Ovary (tissue), 9 donors: ENCODE measurements around the gene PRKG2. TPM values are rescaled to one million over a fixed set of nuclear protein-coding genes. Genes with fewer than 3 reads are reported as not detected.

ENCODE experiments used
- DNase-seq, 5 donors: peaks; one replicate each; pipeline ENCODE4 v3.0.0-alpha.2; 2019 to 2020
- H3K27ac ChIP-seq, 2 donors: fragments of 200-600 bp; one replicate each; pipeline versions ENCODE4 v1.5.1 to v1.8.0; 2019 to 2022
- H3K27me3 ChIP-seq: fragments of 200-600 bp; one replicate; pipeline ENCODE4 v1.8.0; 2022
- H3K36me3 ChIP-seq: fragments of 200-600 bp; sonication (generic); one replicate; pipeline ENCODE4 v1.5.1; 2019
- H3K4me1 ChIP-seq: one replicate; pipeline ENCODE4 v1.8.1; 2013; ENCODE audit warnings: mild to moderate bottlenecking, moderate library complexity; ENCODE audit not compliant: insufficient read depth
- H3K4me3 ChIP-seq: fragments of 200-600 bp; sonication (generic); one replicate; pipeline ENCODE4 v1.5.1; 2017
- H3K9me3 ChIP-seq, 2 donors: fragments of 200-600 bp in 1 of 2; sonication (generic) in 1 of 2; one replicate each; pipeline versions ENCODE4 v1.5.1 to v1.8.1; 2013 to 2019; ENCODE audit warnings: mild to moderate bottlenecking in 1 of 2, moderate library complexity in 1 of 2
- EP300 ChIP-seq: sonication (generic); formaldehyde crosslinking; IDR thresholded peaks from one replicate; pipeline ENCODE4 v1.6.1; 2017; ENCODE audit warnings: antibody characterized with exemption
- POLR2A ChIP-seq: fragments of 450-650 bp; IDR thresholded peaks from one replicate; pipeline ENCODE4 v1.6.1; 2017; ENCODE audit warnings: antibody characterized with exemption, mild to moderate bottlenecking, moderate library complexity
- WGBS, 3 donors: extraction: QIAGEN DNeasy Blood & Tissue Kit in 1 of 3; methylation state at CpG; one replicate each; pipeline versions ENCODE4 v1.1.5 to v1.1.7; 2013 to 2017; 5-methylcytosine and 5-hydroxymethylcytosine counted together
- intact Hi-C, 4 donors: fragments of 100-400 bp; cut with DNase I; formaldehyde crosslinking; loops; one replicate each; pipeline versions ENCODE4 v1.11.0 to v1.15.1; 2022 to 2023
- polyA plus RNA-seq, 2 donors: library from polyadenylated mRNA; stranded (reverse); fragments of 200-250 nt in 1 of 2; fragments of 350-450 nt in 1 of 2; fragmentation: Illumina TruSeq in 1 of 2; extraction: RNeasy Lipid Tissue Mini Kit (QIAGEN cat#74804) in 1 of 2; gene quantifications; one replicate each; pipeline ENCODE4 v1.2.3, GENCODE V29; 2013 to 2014
- total RNA-seq, 7 donors: library from RNA; depleted of rRNA in 2 of 7; stranded (reverse); fragments of >200 nt in 2 of 7; fragmentation: NEBNext Ultra II Directional in 3 of 7; extraction: Animal tissue kit (Norgen Biotek cat#: 25700) in 3 of 7; gene quantifications; one replicate each; pipeline versions ENCODE4 v1.1.0 to v1.2.4, GENCODE V29; 2016 to 2023
- TF ChIP-seq, protein P1 (sequence below), 3 donors: fragments of 450-650 bp in 2 of 3; fragments of 200-600 bp in 1 of 3; IDR thresholded peaks; one replicate each; pipeline versions ENCODE4 v1.5.1 to v1.8.0; 2016 to 2022; ENCODE audit warnings: antibody characterized with exemption in 3 of 3, mild to moderate bottlenecking in 1 of 3
- donor health status: DM: no; HTN: no; CAD: no; lungs with moderate emphysema.
- donor health status: DM: no; HTN: no; CAD: no.
- donor health status: Bipolar disorder and iron deficiency.
- donor health status: DM: yes; HTN: yes; CAD: no.
- donor health status: DM: no; HTN: no; CAD: no.
- donor health status: DM: yes; HTN: yes; CAD: no.

The PRKG2 gene
- total and polyA plus RNA-seq, 9 donors, result 0.08 to 0.60 (median 0.16) TPM; not detected in 3

DNA sequence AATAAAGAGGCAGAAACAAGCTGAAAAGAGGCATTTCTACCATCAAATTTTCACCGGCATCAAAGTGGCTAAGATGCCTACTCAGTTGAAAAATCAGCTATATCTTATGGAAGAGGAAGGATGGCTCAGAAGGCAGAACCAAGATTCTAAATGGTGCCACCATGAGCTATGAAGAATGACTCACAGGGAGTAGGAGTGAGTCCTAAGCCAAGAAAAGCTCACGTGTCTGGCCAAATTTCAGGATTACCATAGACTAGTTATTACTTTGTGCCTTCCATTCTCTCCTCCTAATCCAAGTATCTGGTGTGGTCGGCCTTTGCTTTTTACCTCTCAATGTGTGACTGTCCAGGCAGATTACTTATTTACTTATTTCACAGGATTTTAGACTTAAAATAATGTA is 129.7 kb downstream of the PRKG2 start:
- no peak for DNase-seq
- Histone ChIP-seq H3K9me3 (no peaks in the 10 kb centered on the region), H3K27ac (no peak overlapping the region), H3K4me3 (no peak overlapping the region), H3K27me3 (no peaks in the 10 kb centered on the region), H3K36me3 (no peaks in the 10 kb centered on the region), H3K4me1 (no peaks in the 10 kb centered on the region)
- intact Hi-C loops, result no loop called here
- TF ChIP-seq POLR2A (no peak), EP300 (no peak)
- TF ChIP-seq, protein P1, sequence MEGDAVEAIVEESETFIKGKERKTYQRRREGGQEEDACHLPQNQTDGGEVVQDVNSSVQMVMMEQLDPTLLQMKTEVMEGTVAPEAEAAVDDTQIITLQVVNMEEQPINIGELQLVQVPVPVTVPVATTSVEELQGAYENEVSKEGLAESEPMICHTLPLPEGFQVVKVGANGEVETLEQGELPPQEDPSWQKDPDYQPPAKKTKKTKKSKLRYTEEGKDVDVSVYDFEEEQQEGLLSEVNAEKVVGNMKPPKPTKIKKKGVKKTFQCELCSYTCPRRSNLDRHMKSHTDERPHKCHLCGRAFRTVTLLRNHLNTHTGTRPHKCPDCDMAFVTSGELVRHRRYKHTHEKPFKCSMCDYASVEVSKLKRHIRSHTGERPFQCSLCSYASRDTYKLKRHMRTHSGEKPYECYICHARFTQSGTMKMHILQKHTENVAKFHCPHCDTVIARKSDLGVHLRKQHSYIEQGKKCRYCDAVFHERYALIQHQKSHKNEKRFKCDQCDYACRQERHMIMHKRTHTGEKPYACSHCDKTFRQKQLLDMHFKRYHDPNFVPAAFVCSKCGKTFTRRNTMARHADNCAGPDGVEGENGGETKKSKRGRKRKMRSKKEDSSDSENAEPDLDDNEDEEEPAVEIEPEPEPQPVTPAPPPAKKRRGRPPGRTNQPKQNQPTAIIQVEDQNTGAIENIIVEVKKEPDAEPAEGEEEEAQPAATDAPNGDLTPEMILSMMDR (IDR thresholded peaks at IDR 0.05), result no peak
- WGBS, 3 donors, result 67 to 80% (median 79%) methylated on average over 3 of the region's 3 CpGs

DNA sequence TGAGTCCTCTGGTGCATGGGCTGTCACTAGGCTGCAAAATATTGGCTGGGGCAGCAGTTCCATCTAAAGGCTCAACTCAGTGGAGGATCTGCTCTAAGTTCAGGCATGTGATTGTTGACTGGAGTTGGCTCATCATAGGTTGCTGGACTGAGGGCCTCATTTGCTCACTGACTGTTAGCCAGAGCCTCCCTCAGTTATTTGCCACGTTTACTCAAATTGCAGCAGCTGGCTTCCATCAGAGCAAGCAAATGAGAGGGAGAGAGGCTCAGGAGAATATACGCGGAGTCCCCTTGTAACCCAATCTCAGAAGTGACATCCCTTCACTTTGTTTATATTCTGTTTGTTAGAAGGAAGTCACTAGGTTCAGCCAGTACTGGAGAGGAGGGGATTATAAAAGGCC is 130.4 kb downstream of the PRKG2 start:
- 20 to 24% (median 21%) methylated on average over 3 of the region's 3 CpGs for WGBS, 3 donors
- H3K4me1 ChIP-seq, result no peaks in the 10 kb centered on the region
- no peaks in the 10 kb centered on the region for H3K36me3 ChIP-seq
- no peaks in the 10 kb centered on the region for H3K27me3 ChIP-seq
- no peak overlapping the region for H3K27ac ChIP-seq
- no peaks in the 10 kb centered on the region for H3K9me3 ChIP-seq
- no peak overlapping the region for H3K4me3 ChIP-seq
- no peak for DNase-seq
- TF ChIP-seq POLR2A (no peak), EP300 (no peak)
- TF ChIP-seq, protein P1 (IDR thresholded peaks at IDR 0.05), result no peak
- intact Hi-C loops, result no loop called here

DNA sequence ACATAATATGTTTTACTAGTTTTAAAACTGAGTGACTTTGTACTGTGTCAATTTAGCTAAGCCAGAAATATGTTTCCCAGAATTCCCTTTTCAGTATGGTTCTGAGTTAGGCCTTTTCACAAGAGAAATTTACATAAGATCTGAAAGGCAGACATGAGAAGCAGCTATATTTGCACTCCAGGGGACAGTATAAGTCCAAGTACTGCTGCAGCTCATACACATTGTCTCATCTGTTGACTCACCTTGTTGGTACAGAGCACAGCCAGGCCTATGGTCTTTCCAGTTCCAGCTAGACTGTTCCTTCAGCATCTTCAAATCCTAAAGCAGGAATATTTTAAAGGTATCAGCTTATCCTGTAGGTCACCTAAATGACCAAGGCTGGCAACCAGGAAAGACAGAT is 131.0 kb downstream of the PRKG2 start:
- Histone ChIP-seq H3K4me3 (no peak overlapping the region), H3K36me3 (no peaks in the 10 kb centered on the region), H3K27ac (no peak overlapping the region), H3K27me3 (no peaks in the 10 kb centered on the region), H3K4me1 (no peaks in the 10 kb centered on the region), H3K9me3 (no peaks in the 10 kb centered on the region)
- intact Hi-C loops, result no loop called here
- no peak for TF ChIP-seq EP300
- no peak for TF ChIP-seq POLR2A
- TF ChIP-seq, protein P1 (IDR thresholded peaks at IDR 0.05), result no peak
- DNase-seq, result no peak

DNA sequence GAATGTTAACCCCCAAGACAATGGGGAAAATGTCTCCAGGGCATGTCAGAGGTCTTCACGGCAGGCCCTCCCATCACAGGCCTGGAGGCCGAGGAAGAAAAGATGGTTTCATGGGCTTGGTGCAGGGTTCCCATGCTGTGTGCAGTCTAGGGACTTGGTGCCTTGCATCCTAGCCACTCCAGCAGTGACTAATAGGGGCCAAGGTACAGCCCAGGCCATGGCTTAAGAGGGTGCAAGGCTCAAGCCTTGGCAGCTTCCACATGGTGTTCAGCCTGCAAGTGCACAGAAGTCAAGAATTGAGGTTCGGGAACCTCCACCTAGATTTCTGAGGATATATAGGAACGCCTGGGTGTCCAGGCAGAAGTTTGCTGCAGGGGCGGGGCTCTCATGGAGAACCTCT is 133.9 kb downstream of the PRKG2 start:
- intact Hi-C loops, result no loop called here
- no peaks in the 10 kb centered on the region for H3K9me3 ChIP-seq
- no peaks in the 10 kb centered on the region for H3K27me3 ChIP-seq
- no peaks in the 10 kb centered on the region for H3K36me3 ChIP-seq
- H3K27ac ChIP-seq, result no peak overlapping the region
- H3K4me1 ChIP-seq, result no peaks in the 10 kb centered on the region
- H3K4me3 ChIP-seq, result no peak overlapping the region
- no peak for DNase-seq
- 90 to 94% (median 94%) methylated on average over 5 of the region's 5 CpGs for WGBS, 3 donors
- TF ChIP-seq, protein P1 (IDR thresholded peaks at IDR 0.05), result no peak
- TF ChIP-seq POLR2A, result no peak
- no peak for TF ChIP-seq EP300

DNA sequence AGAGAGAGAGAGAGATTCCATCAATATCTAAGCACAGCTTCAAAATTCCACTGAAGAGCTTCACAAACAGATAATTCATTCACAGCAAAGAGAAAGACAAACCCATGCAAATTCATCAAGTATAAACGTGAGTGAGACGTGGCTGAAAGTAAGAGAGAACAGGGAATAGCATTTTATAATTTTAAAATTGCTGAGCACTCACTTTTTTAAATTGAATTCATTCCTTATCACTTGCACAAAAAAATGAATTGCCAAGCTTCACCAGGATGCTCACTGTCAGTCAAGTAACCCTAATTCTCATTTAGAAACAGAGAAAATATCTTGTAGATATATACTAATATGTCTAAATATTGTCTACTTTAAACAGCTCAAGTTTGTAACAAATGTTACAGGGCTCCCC is 144.0 kb downstream of the PRKG2 start:
- WGBS, 3 donors, result 34 to 51% (median 42%) methylated on average over 2 of the region's 2 CpGs
- intact Hi-C loops, result no loop called here
- Histone ChIP-seq H3K4me3 (no peak overlapping the region), H3K4me1 (no peaks in the 10 kb centered on the region), H3K9me3 (no peaks in the 10 kb centered on the region), H3K27ac (no peak overlapping the region), H3K36me3 (no peaks in the 10 kb centered on the region), H3K27me3 (no peaks in the 10 kb centered on the region)
- TF ChIP-seq POLR2A, result no peak
- TF ChIP-seq EP300, result no peak
- TF ChIP-seq, protein P1 (IDR thresholded peaks at IDR 0.05), result no peak
- DNase-seq, result no peak
